ENCODE measurements around the gene XPR1. TPM values are rescaled to one million over a fixed set of nuclear protein-coding genes. Genes with fewer than 3 reads are reported as not detected.

XPR1 gene
- total RNA-seq, 1 donor from 2014 or later = 12.0 TPM

- intact Hi-C loops (cut with DNase I) = loop anchor here (10.0 kb wide), 1 partner anchor 104 kb away; no protein-coding TSS in a partner anchor
- Histone ChIP-seq H3K27ac (no peak overlapping the region), H3K9me3 (no peaks in the 10 kb centered on the region), H3K4me1 (peaks cover 10% of the 10 kb centered on the region), H3K4me3 (no peak overlapping the region), H3K27me3 (no peaks in the 10 kb centered on the region), H3K36me3 (no peaks in the 10 kb centered on the region)
- no peak for DNase-seq (ENCODE audit: extremely low spot score in 2 of 2)
- TF ChIP-seq CTCF (IDR thresholded peaks at IDR 0.05) (no peak), POLR2A (IDR thresholded peaks at IDR 0.05) (no peak), POLR2AphosphoS5 (IDR thresholded peaks at IDR 0.05; ENCODE audit: insufficient read depth in 1 of 2, low read depth in 1 of 2) (no peak)
Observed at GRCh38 chr1:180628646-180629045, 3.2 kb upstream of the XPR1 start.

GRCh38 chr1:180630408-180631193 is 1.2 kb upstream of the XPR1 start:
- Histone ChIP-seq H3K9me3 (no peaks in the 10 kb centered on the region), H3K27ac (no peak overlapping the region), H3K27me3 (no peaks in the 10 kb centered on the region), H3K4me1 (peaks cover 21% of the 10 kb centered on the region), H3K36me3 (no peaks in the 10 kb centered on the region), H3K4me3 (no peak overlapping the region)
- TF ChIP-seq CTCF (IDR thresholded peaks at IDR 0.05) (no peak), POLR2AphosphoS5 (IDR thresholded peaks at IDR 0.05; ENCODE audit: insufficient read depth in 1 of 2, low read depth in 1 of 2) (no peak), POLR2A (IDR thresholded peaks at IDR 0.05) (no peak)
- intact Hi-C loops (cut with DNase I) = no loop called here
- DNase-seq (ENCODE audit: extremely low spot score in 2 of 2) = no peak

GRCh38 chr1:180631194-180631765 is 542 bp upstream of the XPR1 start:
- H3K4me3 ChIP-seq = peak overlapping the region in 1 of 2 donors; percentile 70
- H3K27me3 ChIP-seq = no peaks in the 10 kb centered on the region
- no peak overlapping the region for H3K27ac ChIP-seq
- intact Hi-C loops (cut with DNase I) = no loop called here
- no peaks in the 10 kb centered on the region for H3K9me3 ChIP-seq
- TF ChIP-seq CTCF (IDR thresholded peaks at IDR 0.05) (no peak), POLR2AphosphoS5 (IDR thresholded peaks at IDR 0.05; ENCODE audit: insufficient read depth in 1 of 2, low read depth in 1 of 2) (no peak), POLR2A (IDR thresholded peaks at IDR 0.05) (no peak)
- no peaks in the 10 kb centered on the region for H3K36me3 ChIP-seq
- H3K4me1 ChIP-seq = peaks cover 21% of the 10 kb centered on the region
- DNase-seq (ENCODE audit: extremely low spot score in 2 of 2) = peak in 1 of 2 donors; percentile 87

GRCh38 chr1:180632326-180633056 is 669 bp downstream of the XPR1 start:
- peaks cover 21% of the 10 kb centered on the region for H3K4me1 ChIP-seq
- H3K27ac ChIP-seq = peak overlapping the region; percentile 92
- intact Hi-C loops (cut with DNase I) = no loop called here
- no peak for DNase-seq (ENCODE audit: extremely low spot score in 2 of 2)
- TF ChIP-seq POLR2A (IDR thresholded peaks at IDR 0.05) (no peak), CTCF (IDR thresholded peaks at IDR 0.05) (no peak), POLR2AphosphoS5 (IDR thresholded peaks at IDR 0.05; ENCODE audit: insufficient read depth in 1 of 2, low read depth in 1 of 2) (no peak)
- H3K9me3 ChIP-seq = no peaks in the 10 kb centered on the region
- H3K4me3 ChIP-seq = peak overlapping the region; percentile 70 to 89
- no peaks in the 10 kb centered on the region for H3K27me3 ChIP-seq
- H3K36me3 ChIP-seq = no peaks in the 10 kb centered on the region
